Stimulated activated CD8-positive, alpha-beta memory T cell treated with anti-CD3 and anti-CD28 coated beads, Interleukin-15, amount 100 ng/mL, for 1 hour (primary cell): ENCODE measurements around the gene SPATA46.
"Not testable (repeated sequence)": the region's sequence is repeated elsewhere in the genome, so short reads cannot be mapped to it uniquely, and the experiment has no call there.

ENCODE experiments used
- DNase-seq: peaks from one replicate; pipeline ENCODE4 v3.0.0-alpha.2; 2020; ENCODE audit warnings: low read depth

Gene SPATA46, protein sequence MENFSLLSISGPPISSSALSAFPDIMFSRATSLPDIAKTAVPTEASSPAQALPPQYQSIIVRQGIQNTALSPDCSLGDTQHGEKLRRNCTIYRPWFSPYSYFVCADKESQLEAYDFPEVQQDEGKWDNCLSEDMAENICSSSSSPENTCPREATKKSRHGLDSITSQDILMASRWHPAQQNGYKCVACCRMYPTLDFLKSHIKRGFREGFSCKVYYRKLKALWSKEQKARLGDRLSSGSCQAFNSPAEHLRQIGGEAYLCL

DNA sequence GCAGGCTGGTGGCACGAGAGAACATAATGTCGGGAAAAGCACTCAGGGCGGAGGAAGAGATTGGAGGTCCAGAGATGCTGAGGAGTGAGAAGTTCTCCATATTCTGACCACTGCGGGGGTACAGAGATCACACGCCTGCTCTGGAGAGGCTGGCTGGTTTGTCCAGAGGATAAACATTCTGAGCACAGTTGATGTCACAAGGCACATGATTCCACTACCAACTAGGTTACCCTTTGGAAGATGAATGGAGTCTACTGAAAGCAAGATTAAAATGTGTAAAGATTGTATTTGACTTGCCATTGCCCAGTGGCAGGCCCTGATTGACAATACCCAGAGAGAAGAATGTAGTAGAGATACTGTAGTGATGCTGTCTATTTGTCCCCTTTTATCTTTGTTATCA, at the start of gene SPATA46:
TSS of gene SPATA46 (minus strand) at position 164 of the 400 bp plus-strand sequence. CDS start at position 100, 64 bp downstream.
- no peak for DNase-seq

DNA sequence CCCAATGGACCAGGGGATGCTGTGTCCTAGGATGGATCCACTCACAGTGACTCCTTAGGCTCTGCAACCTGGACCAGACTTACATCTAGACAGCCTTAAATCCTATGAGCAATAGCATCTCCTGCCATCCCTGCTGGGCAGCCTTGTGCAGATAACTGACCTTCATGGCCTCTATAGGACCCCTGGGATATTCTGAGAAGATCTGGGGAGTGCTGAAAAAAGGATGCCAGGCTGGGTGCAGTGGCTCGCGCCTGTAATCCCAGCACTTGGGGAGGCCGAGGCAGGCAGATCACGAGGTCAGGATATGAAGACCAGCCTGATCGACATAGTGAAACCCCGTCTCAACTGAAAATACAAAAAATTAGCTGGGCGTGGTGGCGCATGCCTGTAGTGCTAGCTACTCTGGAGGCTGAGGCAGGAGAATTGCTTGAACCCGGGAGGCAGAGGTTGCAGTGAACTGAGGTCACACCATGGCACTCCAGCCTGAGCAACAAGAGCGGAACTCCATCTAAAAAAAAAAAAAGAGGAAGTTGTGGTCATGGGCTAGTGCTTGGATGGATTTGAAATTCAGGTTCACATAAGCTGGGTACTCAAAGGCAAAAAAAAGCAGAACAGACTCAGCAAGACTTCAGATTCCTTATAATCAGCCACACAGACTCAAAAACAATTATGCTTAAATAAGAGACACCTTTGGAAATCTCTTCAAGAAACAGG, 46.2 kb upstream of the SPATA46 start:
- DNase-seq, result no peak

DNA sequence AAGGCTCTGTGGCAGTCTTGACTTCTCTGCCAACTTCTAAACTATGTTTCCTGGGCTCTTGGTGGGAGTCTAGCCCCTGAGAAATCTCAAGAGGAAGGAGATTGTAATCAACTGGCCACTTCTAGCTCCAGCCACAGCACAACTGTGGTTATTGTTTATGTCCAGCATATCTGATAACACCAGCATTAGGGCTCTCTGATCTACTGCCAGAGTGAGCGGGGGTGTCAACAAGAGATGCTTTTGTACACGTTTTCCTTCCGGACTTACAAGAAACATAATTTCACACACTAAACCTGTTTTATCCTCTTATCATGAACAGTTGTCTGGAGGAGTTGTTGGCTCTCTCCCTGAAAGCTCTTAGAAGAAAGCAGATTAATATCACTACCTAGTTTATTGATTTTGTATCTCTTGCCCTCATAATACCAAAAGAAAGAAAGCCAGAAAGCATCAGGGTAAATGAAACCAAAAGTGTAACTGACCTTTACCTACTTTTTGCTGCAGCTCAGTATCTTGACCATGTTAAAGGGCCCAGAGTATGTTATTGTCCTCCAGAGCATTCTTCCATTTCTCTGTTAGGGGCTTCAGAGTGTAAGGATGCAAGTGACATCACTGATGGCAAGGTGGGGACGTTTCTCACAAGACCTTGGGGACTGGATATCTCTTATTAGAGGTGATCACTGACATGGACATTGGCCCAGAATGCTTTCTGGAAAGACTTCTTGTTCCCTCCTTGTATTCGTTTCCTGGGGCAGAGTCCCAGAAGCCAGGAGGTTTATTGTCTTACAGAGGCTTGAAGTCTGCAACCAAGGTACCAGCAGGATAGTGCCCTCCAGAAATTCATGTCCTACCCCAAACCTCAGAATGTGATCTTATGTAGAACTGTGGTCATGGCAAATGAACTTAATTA, 44.9 kb upstream of the SPATA46 start:
- DNase-seq, result no peak

DNA sequence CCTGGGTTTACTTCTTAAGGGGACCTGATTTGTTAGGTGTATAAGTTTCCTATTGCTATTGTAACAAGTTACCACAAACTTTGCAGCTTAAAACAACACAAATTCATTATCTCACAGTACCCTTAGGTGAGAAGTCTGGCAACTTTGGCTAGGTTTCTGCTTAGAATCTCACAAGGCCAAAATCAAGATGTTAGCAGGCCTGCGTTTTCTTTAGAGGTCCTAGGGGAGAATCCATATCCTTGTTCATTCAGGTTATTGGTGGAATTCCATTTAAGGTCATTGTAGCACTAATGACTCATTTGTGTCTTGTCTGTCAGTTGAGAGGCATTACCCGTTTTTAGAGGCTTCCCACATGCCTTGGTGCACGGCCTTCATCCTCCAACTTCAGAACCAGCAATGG, 43.5 kb upstream of the SPATA46 start:
- DNase-seq, result no peak

DNA sequence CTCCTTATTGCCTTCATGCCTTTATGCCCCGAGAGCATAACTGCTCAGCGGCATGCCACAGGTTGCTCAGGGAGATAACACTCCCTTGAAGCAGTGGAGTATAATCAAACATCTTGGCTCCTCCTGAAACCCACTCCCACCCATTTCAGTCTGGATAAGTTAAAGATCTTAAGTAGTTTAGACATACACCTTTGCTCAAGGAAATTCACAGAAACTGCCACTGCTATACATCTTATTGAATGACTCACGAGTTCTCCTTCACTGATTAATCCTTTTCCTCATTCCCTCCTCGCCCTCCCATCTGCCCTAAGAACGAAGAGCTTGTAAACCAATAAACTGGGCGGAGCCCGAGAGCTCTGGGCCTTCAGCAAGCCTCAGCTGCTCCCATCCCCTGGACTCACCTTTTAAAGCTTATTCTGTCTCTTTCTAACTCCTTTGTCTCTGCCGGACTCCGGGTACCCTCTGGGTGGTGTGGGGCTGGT, 42.8 kb upstream of the SPATA46 start:
- DNase-seq, result not testable (repeated sequence)

DNA sequence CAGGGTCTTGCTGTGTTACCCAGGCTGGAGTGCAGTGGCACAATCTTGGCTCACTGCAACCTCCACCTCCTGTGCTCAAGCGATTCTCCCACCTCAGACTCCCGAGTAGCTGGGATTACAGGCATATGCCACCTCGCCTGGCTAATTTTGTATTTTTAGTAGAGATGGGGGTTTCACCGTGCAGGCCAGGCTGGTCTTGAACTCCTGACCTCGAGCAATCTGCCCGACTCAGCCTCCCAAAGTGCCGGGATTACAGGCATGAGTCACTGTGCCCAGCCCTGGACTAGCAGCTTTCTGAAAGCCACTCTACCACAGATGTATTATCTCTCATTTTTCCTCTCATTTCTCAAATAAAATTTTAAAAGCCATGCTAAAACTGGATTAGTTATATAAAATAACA, 41.9 kb upstream of the SPATA46 start:
- DNase-seq, result not testable (repeated sequence)

DNA sequence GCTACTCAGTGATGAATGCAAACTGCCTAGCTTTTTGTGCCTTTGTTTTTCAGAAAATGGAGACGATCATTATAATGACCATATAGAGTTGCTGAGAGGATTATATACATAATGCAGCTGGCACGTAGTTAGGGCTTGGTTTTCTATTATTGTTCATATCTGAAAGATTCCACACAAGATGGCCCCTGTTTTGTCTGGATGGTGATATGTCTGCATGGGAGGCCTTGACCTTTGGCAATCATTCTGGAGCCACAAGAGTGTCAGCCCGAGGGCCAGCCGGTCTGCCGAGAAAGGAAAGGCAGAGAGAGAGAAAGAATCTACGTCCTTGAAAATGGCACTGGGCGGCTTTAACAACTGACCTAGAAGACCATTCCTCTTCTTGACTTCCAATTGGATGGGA, 41.0 kb upstream of the SPATA46 start:
- no peak for DNase-seq

DNA sequence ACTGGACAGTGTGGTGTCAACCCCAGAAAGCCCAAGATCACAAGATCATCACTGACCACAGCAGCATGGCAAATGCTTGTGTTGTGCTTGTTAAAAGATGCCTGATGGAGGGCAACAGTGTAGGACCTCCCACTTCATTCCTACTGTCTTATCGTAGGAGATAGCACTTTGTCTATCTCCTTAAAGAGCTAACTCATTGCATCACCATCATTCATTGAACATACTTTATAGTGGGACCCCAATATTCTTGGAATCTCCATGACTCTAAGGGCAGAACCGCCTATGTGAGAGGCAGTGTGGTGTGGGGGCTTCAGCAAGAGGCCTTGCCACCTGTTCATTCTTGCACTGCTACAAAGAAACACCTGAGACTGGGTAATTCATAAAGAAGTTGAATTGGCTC, 40.3 kb upstream of the SPATA46 start:
- DNase-seq, result no peak

DNA sequence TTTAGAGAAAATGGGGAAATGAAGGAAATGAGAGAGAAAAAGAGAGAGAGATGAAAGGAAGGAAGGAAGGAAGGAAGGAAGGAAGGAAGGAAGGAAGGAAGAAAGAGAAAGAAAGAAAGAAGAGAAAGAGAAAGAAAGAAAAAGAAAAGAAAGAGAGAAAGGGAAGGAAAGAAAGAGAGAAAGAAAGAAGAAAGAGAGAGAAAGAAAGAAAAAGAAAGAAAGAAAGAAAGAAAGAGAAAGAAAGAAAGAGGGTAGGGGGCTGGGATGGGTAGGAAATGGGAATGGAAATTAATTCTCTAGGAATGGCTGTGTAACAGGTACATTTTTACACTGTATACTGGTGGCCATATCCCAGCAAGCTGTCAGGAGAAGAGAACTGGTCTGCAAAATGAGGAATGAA, 39.6 kb upstream of the SPATA46 start:
- DNase-seq, result no peak

DNA sequence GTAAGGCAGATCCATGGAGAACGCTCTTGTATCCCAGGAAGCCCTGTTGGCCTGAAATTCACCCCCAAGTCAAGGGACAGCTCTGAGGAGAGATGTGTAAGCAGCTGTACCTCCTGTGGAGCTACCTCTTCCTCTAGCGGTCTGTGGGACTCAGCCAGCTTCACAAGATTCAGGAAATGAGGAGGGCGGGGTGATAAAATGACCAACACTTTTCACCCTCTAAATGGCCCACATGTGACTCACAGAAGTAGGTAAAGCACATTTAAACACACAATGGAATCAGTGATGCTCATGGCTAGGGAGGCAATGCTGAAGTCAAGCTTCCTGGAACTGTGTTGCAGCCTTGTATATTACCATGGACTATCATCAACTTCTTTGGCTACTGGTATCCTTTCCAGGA, 35.3 kb upstream of the SPATA46 start, which contains the start of gene SH2D1B:
TSS of gene SH2D1B (minus strand) at position 135 of the 400 bp plus-strand sequence. CDS start at position 15, 120 bp downstream.
- no peak for DNase-seq

DNA sequence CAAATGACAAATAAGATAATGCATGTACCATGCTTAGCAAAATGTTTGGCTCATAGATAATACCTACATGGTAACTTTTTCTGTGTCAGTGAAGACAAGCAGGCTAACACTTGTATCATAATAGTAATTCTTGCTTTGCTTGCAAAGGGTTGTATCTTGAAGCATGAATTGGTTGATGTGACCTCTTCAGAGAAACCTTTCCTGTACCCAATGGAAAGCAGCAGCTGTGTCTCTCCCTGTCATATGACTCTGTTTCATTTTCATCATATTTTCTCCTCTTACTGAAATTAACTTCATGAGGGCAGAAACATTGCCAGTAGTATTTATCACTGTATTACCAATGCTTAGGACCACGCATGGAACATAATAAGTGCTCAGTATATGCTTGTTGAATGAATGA, 30.9 kb upstream of the SPATA46 start:
- no peak for DNase-seq

DNA sequence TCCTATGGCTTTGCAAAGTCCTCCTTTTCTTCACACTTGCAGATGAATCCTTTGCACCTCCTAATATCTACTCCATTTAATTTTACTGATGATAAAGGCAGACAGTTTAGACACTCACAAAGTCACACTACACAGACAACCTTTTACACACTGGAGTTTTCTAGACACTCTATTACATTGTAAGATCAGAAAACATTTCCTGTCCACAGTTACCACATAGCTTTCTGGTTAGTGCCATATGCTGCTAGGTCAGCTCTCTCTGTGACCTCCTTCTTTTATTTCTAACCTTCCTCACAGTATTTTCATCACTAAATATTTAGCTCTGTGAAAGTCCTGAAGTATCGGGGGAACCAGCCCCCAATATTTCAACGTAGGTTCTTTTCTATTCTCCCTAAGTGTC, 30.2 kb upstream of the SPATA46 start:
- no peak for DNase-seq

DNA sequence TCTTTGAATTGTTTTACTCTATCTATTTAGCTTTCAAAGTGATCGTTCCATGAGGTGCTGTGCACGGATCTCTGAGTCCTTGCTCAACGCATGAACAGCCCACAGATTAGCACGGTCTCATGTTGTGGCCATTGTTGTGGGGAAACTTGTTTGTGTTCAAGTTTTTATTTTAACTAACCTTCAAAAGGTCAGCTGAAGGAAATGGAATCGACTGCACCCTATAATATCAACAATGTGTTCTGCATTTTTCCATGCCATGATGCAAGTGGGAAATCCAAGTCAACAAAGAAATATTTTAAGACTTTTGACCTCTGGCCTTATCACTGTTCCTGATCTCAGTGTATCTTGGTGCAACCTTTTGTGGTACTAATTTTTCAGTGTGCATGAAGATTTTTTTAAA, 29.1 kb upstream of the SPATA46 start:
- no peak for DNase-seq

DNA sequence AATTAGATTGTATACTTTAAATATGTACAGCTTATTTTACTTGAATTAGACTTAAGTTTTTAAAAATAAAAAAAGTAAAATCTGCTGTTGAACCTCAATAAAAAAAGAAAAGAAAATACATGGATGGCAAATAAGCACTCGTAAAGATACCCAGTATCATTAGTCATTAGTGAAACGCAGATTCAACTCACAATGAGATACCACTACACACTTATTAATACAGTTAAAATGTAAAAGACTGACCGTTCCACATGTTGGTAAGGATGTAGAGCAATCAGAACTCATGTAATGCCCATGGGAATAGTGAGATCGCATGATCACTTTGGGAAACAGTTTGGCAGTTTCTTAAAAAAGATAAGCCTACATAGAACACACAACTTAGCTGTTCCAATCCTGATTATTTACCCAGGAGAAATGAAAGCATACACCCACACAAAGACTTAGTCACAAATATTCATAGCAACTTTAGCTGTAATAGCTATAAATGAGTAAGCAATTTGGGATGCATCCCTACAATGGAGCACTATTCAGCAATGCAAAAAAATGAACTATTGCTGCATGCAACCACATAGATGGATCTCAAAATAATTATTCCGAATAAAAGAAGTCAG, 28.0 kb upstream of the SPATA46 start:
- no peak for DNase-seq

DNA sequence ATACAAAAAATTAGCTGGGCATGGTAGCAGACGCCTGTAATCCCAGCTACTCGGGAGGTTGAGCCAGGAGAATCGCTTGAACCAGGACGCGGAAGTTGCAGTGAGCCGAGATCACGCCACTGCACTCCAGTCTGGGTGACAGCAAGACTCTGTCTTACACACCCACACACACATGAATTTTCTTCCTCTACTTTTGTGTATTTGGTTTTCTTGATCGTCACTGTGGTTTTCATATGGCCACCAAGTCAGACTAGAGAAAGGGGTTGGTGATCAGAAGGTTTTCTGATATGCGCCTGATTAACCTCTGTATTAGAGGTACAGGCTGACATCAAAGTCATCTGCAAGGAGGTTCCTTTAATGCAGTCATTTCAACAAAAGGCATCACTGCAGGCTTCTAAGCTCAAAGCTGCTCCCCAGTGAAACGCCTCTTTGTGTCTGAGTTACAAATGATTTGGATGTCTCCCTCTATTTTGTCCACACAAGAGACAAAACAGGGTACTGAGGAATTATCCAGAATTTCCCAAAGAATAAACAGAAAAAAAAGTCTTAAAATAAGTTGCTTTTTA, 24.2 kb upstream of the SPATA46 start:
- no peak for DNase-seq

DNA sequence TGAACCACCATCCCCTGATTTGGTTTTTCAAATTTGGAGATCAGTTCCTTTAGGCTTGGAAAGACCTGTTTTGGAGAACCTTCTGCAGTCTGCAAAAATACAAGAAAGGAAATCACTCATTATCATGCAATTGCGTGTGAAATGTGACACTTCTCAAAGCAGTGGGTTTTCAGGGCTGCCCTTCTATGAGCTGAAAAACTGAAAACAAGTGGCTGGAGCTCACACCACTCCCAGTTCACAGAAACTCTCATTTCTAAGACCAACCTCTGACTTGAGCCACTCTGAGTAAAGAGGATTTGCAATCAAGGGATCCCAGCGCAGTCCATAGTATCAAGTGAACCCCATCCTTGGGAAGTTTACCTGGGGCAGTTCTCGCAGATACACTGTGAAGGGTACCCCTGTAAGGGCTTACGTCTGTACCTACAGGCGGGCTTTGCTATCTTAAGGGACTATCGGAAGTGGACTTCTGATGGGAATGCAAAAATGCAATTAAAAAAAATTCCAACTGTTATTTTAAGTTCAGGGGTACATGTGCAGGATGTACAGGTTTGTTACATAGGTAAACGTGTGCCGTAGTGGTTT, 22.4 kb upstream of the SPATA46 start:
- DNase-seq, result no peak

DNA sequence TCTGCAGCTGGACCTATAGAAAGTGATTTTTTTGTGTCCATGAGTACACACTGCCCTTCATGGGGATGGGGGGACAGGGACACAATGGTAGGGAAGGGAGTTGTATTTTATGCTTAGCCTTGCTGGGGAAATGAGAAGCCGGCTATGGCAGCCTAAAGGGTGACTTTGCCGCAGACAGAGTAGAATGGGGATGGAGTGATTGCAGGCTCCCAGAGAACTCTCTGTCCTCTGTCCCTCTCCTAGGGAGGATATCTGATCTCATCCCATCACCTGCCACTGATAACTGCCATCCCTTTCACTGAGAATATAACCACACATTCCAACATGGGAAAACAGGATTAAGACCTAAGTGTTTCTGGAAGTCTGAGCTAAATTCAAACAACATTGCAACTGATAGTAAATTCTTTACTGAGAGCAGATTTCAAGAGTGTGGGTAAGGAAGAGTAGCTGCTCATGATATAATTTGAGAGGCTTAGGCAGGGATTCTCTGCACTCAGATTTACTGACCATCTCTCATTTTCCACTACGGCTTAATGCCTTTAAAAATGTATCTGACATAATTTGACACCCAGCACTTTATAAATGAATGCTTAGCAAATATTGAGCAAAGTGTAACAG, 21.4 kb upstream of the SPATA46 start:
- DNase-seq, result no peak

DNA sequence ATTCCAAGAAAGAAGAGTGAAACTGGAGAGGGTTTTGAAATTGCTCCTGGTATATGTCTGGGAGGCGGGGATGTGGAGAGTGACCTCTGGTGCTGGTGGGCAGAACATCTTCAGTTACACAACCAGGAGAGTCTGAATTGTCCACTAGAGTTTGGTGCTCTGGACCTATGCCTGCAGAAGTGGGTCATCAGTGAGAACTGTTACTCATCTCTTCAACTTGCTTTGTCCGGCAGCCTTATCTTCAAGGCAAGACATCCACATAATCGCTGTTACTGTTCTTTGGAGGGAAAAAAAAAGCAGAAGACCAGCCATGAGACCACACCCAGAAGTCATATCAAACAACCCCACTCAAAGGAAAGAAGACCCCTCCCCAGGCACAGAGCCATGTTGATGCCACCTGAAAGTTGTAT, 20.4 kb upstream of the SPATA46 start:
- no peak for DNase-seq

DNA sequence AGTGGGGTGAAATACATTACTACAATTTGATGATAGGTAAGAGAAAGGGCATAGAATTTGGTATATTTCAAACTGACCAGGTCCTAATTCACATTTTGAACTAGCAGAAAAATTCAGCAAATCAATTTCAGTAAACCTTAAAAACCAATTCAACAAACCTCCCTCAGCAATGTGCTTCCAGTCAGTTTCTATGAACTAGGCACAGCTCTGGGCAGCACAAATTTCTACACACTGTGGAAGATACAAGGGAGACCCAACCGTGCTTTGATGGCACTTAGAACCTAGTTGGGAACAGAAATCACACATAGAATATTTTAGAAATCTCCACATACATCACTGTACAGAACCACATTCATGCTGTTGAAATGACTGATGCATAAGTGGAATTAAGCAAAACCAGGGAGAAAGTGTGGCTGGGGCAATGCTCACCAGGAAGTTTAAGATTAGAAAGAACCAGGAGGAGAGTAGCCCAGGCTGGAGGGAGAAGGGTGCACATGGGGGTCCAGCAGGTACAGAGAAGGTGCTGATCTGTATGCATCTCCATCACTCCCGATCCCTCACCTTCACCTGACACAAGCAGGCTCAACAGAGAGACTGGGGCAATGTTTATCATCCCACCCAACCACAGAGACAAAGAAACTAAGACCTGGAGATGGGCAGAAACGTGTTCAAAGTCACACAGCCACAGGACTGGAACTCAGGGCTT, 19.7 kb upstream of the SPATA46 start:
- DNase-seq, result no peak
